HepG2 (cell line): ENCODE measurements around the gene RIPOR3. TPM values are rescaled to one million over a fixed set of nuclear protein-coding genes. Genes with fewer than 3 reads are reported as not detected.
A peak's percentile ranks its signal among the peaks of the same experiment; 100 is the strongest.

Experiments
- CREB3 ChIP-seq: sonication (generic); formaldehyde crosslinking; IDR thresholded peaks from 2 replicates; pipeline ENCODE4 v1.5.0; 2020; ENCODE audit warnings: missing genetic modification reagents
- GTF3A ChIP-seq: sonication (generic); formaldehyde crosslinking; conservative IDR thresholded peaks from 2 replicates; pipeline ENCODE4 v1.4.0; 2020; ENCODE audit warnings: mild to moderate bottlenecking, missing genetic modification reagents
- IRF2 ChIP-seq: IDR thresholded peaks from 2 replicates; pipeline ENCODE4 v1.6.1; 2018; ENCODE audit warnings: missing genetic modification reagents, missing compliant biosample characterization
- MAF1 ChIP-seq: sonication (generic); formaldehyde crosslinking; IDR thresholded peaks from 2 replicates; pipeline ENCODE4 v1.5.0; 2020; ENCODE audit warnings: missing genetic modification reagents, borderline replicate concordance
- NFIB ChIP-seq: sonication (generic); formaldehyde crosslinking; IDR thresholded peaks from 2 replicates; pipeline ENCODE4 v1.9.0; 2021; ENCODE audit warnings: missing genetic modification reagents, mild to moderate bottlenecking, borderline replicate concordance
- RFX3 ChIP-seq: IDR thresholded peaks from 2 replicates; pipeline ENCODE4 v1.6.1; 2016; ENCODE audit warnings: missing biosample characterization, missing genetic modification reagents
- SMAD3 ChIP-seq: sonication (generic); formaldehyde crosslinking; IDR thresholded peaks from 2 replicates; pipeline ENCODE4 v1.4.0; 2020; ENCODE audit warnings: missing genetic modification reagents
- TMF1 ChIP-seq: sonication (generic); formaldehyde crosslinking; IDR thresholded peaks from 2 replicates; pipeline ENCODE4 v1.8.1; 2022; ENCODE audit warnings: low read depth, missing genetic modification reagents
- WIZ ChIP-seq: sonication (generic); formaldehyde crosslinking; IDR thresholded peaks from 2 replicates; pipeline ENCODE4 v1.5.1; 2020; ENCODE audit warnings: mild to moderate bottlenecking, missing genetic modification reagents
- ZNF274 ChIP-seq: sonication (generic); formaldehyde crosslinking; IDR thresholded peaks from 2 replicates; pipeline ENCODE4 v1.5.1; 2020; ENCODE audit warnings: mild to moderate bottlenecking, missing genetic modification reagents
- ZNF281 ChIP-seq: sonication (generic); formaldehyde crosslinking; IDR thresholded peaks from 2 replicates; pipeline ENCODE4 v1.4.0; 2020; ENCODE audit warnings: missing genetic modification reagents, borderline replicate concordance
- ZNF317 ChIP-seq: sonication (generic); formaldehyde crosslinking; IDR thresholded peaks from 2 replicates; pipeline ENCODE4 v1.5.0; 2020; ENCODE audit warnings: mild to moderate bottlenecking, missing genetic modification reagents
- ZNF407 ChIP-seq: sonication (generic); formaldehyde crosslinking; IDR thresholded peaks from one replicate; pipeline ENCODE4 v1.5.1; 2020; ENCODE audit warnings: mild to moderate bottlenecking, missing genetic modification reagents; ENCODE audit errors: not compliant biosample characterization
- ZNF550 ChIP-seq: sonication (generic); formaldehyde crosslinking; IDR thresholded peaks from 2 replicates; pipeline ENCODE4 v1.4.0; 2020; ENCODE audit warnings: mild to moderate bottlenecking, missing genetic modification reagents, borderline replicate concordance
- ZNF569 ChIP-seq: sonication (generic); formaldehyde crosslinking; IDR thresholded peaks from 2 replicates; pipeline ENCODE4 v1.5.0; 2020; ENCODE audit warnings: mild to moderate bottlenecking, missing genetic modification reagents, moderate library complexity, borderline replicate concordance
- ZNF740 ChIP-seq: sonication (generic); formaldehyde crosslinking; IDR thresholded peaks from 2 replicates; pipeline ENCODE4 v1.4.0; 2020; ENCODE audit warnings: missing genetic modification reagents
- ZNF83 ChIP-seq: sonication (generic); formaldehyde crosslinking; IDR thresholded peaks from 2 replicates; pipeline ENCODE4 v1.4.0; 2020; ENCODE audit warnings: missing genetic modification reagents, mild to moderate bottlenecking, borderline replicate concordance
- polyA plus RNA-seq, 8 experiments: library from polyadenylated mRNA; depleted of rRNA in 3 of 8; stranded (reverse) in 7 of 8; unstranded in 1 of 8; fragments of >200 nt; fragmentation: Illumina TruSeq in 4 of 8; extraction: Trizol in 4 of 8; gene quantifications; 2 replicates each; pipeline versions ENCODE4 v1.2.1 to v1.2.3, GENCODE V29; 2011 to 2016; ENCODE audit warnings: low read depth in 4 of 8, missing spikeins in 1 of 8, mixed read lengths in 1 of 8; ENCODE audit not compliant: insufficient read depth in 1 of 8
- total RNA-seq, 5 experiments: library from RNA; depleted of rRNA; stranded (reverse); fragments of >200 nt; fragmentation: Illumina TruSeq; extraction: Trizol; gene quantifications; 2 replicates each; pipeline ENCODE4 v1.2.3, GENCODE V29; 2016; ENCODE audit warnings: low read depth in 1 of 5

RIPOR3 gene
- total and polyA plus RNA-seq, 2 of the 13 experiments (the other 11 are each of a cell fraction or from before 2014, with no cell fraction given), result 0.18 TPM; not detected in 1

- TF ChIP-seq ZNF274 (peak; percentile 55; the same call in 1 of the 2 replicates), MAF1 (CRISPR knock-in tag) (no peak), ZNF83 (CRISPR knock-in tag) (no peak), GTF3A (no peak), IRF2 (CRISPR knock-in tag) (no peak), WIZ (CRISPR knock-in tag) (no peak), ZNF550 (CRISPR knock-in tag) (no peak), ZNF317 (CRISPR knock-in tag) (no peak), SMAD3 (CRISPR knock-in tag) (no peak), ZNF281 (CRISPR knock-in tag) (no peak), NFIB (CRISPR knock-in tag) (no peak), TMF1 (CRISPR knock-in tag) (no peak), ZNF740 (CRISPR knock-in tag) (no peak), ZNF407 (CRISPR knock-in tag) (no peak), CREB3 (no peak), ZNF569 (CRISPR knock-in tag) (no peak), RFX3 (CRISPR knock-in tag) (no peak)
Observed at GRCh38 chr20:50690650-50691572, at the start of gene RIPOR3 (continued).
